ENCODE results near the gene MUC13. TPM values are rescaled to one million over a fixed set of nuclear protein-coding genes. Genes with fewer than 3 reads are reported as not detected.

MUC13 gene
- total RNA-seq, 1 experiment from 2014 or later: 0.04 TPM

GRCh38 chr3:124926426-124927101, 8.0 kb downstream of the MUC13 start:
- POLR2A ChIA-PET (ENCODE audit: unreplicated experiment): no interaction called here
- Histone ChIP-seq H3K27me3 (ENCODE audit: low read length) (no peaks in the 10 kb centered on the region), H3K4me2 (ENCODE audit: low read length) (no peak overlapping the region), H3K4me1 (ENCODE audit: insufficient read depth, low read length) (no peaks in the 10 kb centered on the region; the same call in 1 of the 2 replicates), H3K27ac (ENCODE audit: low read length) (no peak overlapping the region), H3K4me3 (ENCODE audit: low read length) (no peak overlapping the region), H3K36me3 (ENCODE audit: low read depth, low read length) (no peaks in the 10 kb centered on the region), H3K9ac (ENCODE audit: low read length) (no peak overlapping the region), H3F3A (ENCODE audit: low read length, unreplicated experiment) (no peaks in the 10 kb centered on the region), H3K9me2 (replicated peaks; ENCODE audit: low read length) (no peaks in the 10 kb centered on the region), H3K9me3 (ENCODE audit: low read length) (no peaks in the 10 kb centered on the region), H3K79me2 (ENCODE audit: low read length) (no peaks in the 10 kb centered on the region), H4K20me1 (ENCODE audit: low read length) (no peaks in the 10 kb centered on the region), H2AFZ (ENCODE audit: low read length) (no peak overlapping the region)
- TF ChIP-seq EZH2 (IDR thresholded peaks at IDR 0.05; ENCODE audit: low read length, unreplicated experiment): no peak
- no peak for TF ChIP-seq CTCF (conservative IDR thresholded peaks at IDR 0.05; ENCODE audit: low read depth, low read length)
- TF ChIP-seq EZH2phosphoT487 (IDR thresholded peaks at IDR 0.05; ENCODE audit: borderline replicate concordance, low read length): no peak
- intact Hi-C loops (cut with micrococcal nuclease): loop anchor here (5.0 to 10.0 kb wide), 2 partner anchors 276 to 508 kb away; no protein-coding TSS in a partner anchor
- DNase-seq (peak; percentile 5), ATAC-seq (no peak)
- no TSS peak for BruUV-seq (replicated peaks)
- CTCF ChIA-PET: no interaction called here

- Histone ChIP-seq H3K36me3 (ENCODE audit: low read depth, low read length) (no peaks in the 10 kb centered on the region), H3K4me3 (ENCODE audit: low read length) (no peak overlapping the region), H3K79me2 (ENCODE audit: low read length) (no peaks in the 10 kb centered on the region), H3K27me3 (ENCODE audit: low read length) (no peaks in the 10 kb centered on the region), H4K20me1 (ENCODE audit: low read length) (no peaks in the 10 kb centered on the region), H3K9me2 (replicated peaks; ENCODE audit: low read length) (no peaks in the 10 kb centered on the region), H3K27ac (ENCODE audit: low read length) (no peak overlapping the region), H3K4me1 (ENCODE audit: insufficient read depth, low read length) (no peaks in the 10 kb centered on the region; the same call in 1 of the 2 replicates), H3K9me3 (ENCODE audit: low read length) (no peaks in the 10 kb centered on the region), H2AFZ (ENCODE audit: low read length) (no peak overlapping the region), H3K4me2 (ENCODE audit: low read length) (no peak overlapping the region), H3K9ac (ENCODE audit: low read length) (no peak overlapping the region), H3F3A (ENCODE audit: low read length, unreplicated experiment) (no peaks in the 10 kb centered on the region)
- intact Hi-C loops (cut with micrococcal nuclease): loop anchor here (5.0 to 10.0 kb wide), 2 partner anchors 278 to 510 kb away; no protein-coding TSS in a partner anchor
- CTCF ChIA-PET: no interaction called here
- POLR2A ChIA-PET (ENCODE audit: unreplicated experiment): no interaction called here
- TF ChIP-seq EZH2phosphoT487 (IDR thresholded peaks at IDR 0.05; ENCODE audit: borderline replicate concordance, low read length) (no peak), EZH2 (IDR thresholded peaks at IDR 0.05; ENCODE audit: low read length, unreplicated experiment) (no peak), CTCF (conservative IDR thresholded peaks at IDR 0.05; ENCODE audit: low read depth, low read length) (no peak)
- BruUV-seq (replicated peaks): no TSS peak
- DNase-seq: no peak
- ATAC-seq: no peak
Observed at GRCh38 chr3:124924741-124925140, 9.8 kb downstream of the MUC13 start.

GRCh38 chr3:124923833-124924232, 10.7 kb downstream of the MUC13 start:
- Histone ChIP-seq H3K27me3 (ENCODE audit: low read length) (no peaks in the 10 kb centered on the region), H3K9me3 (ENCODE audit: low read length) (no peaks in the 10 kb centered on the region), H3K4me2 (ENCODE audit: low read length) (no peak overlapping the region), H3K9me2 (replicated peaks; ENCODE audit: low read length) (no peaks in the 10 kb centered on the region), H3F3A (ENCODE audit: low read length, unreplicated experiment) (no peaks in the 10 kb centered on the region), H3K4me3 (ENCODE audit: low read length) (no peak overlapping the region), H3K79me2 (ENCODE audit: low read length) (no peaks in the 10 kb centered on the region), H3K9ac (ENCODE audit: low read length) (no peak overlapping the region), H3K4me1 (ENCODE audit: insufficient read depth, low read length) (no peaks in the 10 kb centered on the region; the same call in 1 of the 2 replicates), H4K20me1 (ENCODE audit: low read length) (no peaks in the 10 kb centered on the region), H2AFZ (ENCODE audit: low read length) (no peak overlapping the region), H3K36me3 (ENCODE audit: low read depth, low read length) (no peaks in the 10 kb centered on the region), H3K27ac (ENCODE audit: low read length) (no peak overlapping the region)
- BruUV-seq (replicated peaks): no TSS peak
- intact Hi-C loops (cut with micrococcal nuclease): loop anchor here (10.0 kb wide), 1 partner anchor 511 kb away; no protein-coding TSS in a partner anchor
- TF ChIP-seq CTCF (conservative IDR thresholded peaks at IDR 0.05; ENCODE audit: low read depth, low read length) (no peak), EZH2 (IDR thresholded peaks at IDR 0.05; ENCODE audit: low read length, unreplicated experiment) (no peak), EZH2phosphoT487 (IDR thresholded peaks at IDR 0.05; ENCODE audit: borderline replicate concordance, low read length) (no peak)
- ChIA-PET CTCF (no interaction called here), POLR2A (ENCODE audit: unreplicated experiment) (no interaction called here)
- no peak for ATAC-seq
- no peak for DNase-seq

Measured in PC-3 (cell line).